Measurements from ENCODE around the gene GPALPP1.

GRCh38 chr13:45007823-45008222 lies 18.5 kb downstream of the GPALPP1 start:
- no peak for TF ChIP-seq POLR2A (IDR thresholded peaks at IDR 0.05)
- TF ChIP-seq CTCF (IDR thresholded peaks at IDR 0.05): no peak

Data from breast epithelium (tissue), 3 donors.